Transverse colon (tissue), 4 donors: Measurements from ENCODE around the gene PCBD2.

ENCODE experiments used
- CTCF ChIP-seq, 5 experiments: fragments of 200-600 bp in 3 of 5; fragments of 450-650 bp in 2 of 5; sonication (generic) in 3 of 5; IDR thresholded peaks; 1 replicate in 2 of 5; 2 replicates in 3 of 5; pipeline ENCODE4 v1.5.1; 2016 to 2017; ENCODE audit warnings: antibody characterized with exemption in 5 of 5, inconsistent platforms in 3 of 5, mild to moderate bottlenecking in 2 of 5, moderate library complexity in 1 of 5
- EP300 ChIP-seq: sonication (generic); formaldehyde crosslinking; IDR thresholded peaks from one replicate; pipeline ENCODE4 v1.6.1; 2017; ENCODE audit warnings: antibody characterized with exemption, low read depth
- POLR2A ChIP-seq: fragments of 450-650 bp; IDR thresholded peaks from one replicate; pipeline ENCODE4 v1.6.1; 2016; ENCODE audit warnings: antibody characterized with exemption, mild to moderate bottlenecking, moderate library complexity
- POLR2AphosphoS5 ChIP-seq, 3 donors: sonication (generic); formaldehyde crosslinking; IDR thresholded peaks; one replicate each; pipeline ENCODE4 v1.6.1; 2016; ENCODE audit warnings: antibody characterized with exemption in 3 of 3

GRCh38 chr5:134932508-134932907 lies 27.6 kb downstream of the PCBD2 start:
- TF ChIP-seq POLR2A (no peak), CTCF (IDR thresholded peaks at IDR 0.05) (no peak), POLR2AphosphoS5 (IDR thresholded peaks at IDR 0.05) (no peak), EP300 (no peak)
